NCI-H748 (cell line): Measurements from ENCODE around the gene GOLGA6A.
A peak's percentile ranks its signal among the peaks of the same experiment; 100 is the strongest.
"Not testable (repeated sequence)": the region's sequence is repeated elsewhere in the genome, so short reads cannot be mapped to it uniquely, and the experiment has no call there.

Experiments used
- DNase-seq: peaks from one replicate; lab custom pipeline; 2025; ENCODE audit not compliant: unreplicated experiment; lab: John Stamatoyannopoulos, UW

The GOLGA6A gene, protein sequence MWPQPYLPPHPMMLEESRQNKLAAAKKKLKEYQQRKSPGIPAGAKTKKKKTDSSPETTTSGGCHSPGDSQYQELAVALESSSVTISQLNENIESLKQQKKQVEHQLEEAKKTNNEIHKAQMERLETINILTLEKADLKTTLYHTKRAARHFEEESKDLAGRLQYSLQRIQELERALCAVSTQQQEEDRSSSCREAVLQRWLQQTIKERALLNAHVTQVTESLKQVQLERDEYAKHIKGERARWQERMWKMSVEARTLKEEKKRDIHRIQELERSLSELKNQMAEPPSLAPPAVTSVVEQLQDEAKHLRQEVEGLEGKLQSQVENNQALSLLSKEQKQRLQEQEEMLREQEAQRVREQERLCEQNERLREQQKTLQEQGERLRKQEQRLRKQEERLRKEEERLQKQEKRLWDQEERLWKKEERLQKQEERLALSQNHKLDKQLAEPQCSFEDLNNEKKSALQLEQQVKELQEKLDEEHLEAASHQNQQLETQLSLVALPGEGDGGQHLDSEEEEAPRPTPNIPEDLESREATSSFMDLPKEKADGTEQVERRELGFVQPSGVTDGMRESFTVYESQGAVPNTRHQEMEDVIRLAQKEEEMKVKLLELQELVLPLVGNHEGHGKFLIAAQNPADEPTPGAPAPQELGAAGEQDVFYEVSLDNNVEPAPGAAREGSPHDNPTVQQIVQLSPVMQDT

GRCh38 chr15:74082450-74082849, at the start of gene GOLGA6A:
TSS of gene GOLGA6A (minus strand) at chr15:74082550. CDS start at chr15:74082509, 41 bp downstream.
- not testable (repeated sequence) for DNase-seq

DNA sequence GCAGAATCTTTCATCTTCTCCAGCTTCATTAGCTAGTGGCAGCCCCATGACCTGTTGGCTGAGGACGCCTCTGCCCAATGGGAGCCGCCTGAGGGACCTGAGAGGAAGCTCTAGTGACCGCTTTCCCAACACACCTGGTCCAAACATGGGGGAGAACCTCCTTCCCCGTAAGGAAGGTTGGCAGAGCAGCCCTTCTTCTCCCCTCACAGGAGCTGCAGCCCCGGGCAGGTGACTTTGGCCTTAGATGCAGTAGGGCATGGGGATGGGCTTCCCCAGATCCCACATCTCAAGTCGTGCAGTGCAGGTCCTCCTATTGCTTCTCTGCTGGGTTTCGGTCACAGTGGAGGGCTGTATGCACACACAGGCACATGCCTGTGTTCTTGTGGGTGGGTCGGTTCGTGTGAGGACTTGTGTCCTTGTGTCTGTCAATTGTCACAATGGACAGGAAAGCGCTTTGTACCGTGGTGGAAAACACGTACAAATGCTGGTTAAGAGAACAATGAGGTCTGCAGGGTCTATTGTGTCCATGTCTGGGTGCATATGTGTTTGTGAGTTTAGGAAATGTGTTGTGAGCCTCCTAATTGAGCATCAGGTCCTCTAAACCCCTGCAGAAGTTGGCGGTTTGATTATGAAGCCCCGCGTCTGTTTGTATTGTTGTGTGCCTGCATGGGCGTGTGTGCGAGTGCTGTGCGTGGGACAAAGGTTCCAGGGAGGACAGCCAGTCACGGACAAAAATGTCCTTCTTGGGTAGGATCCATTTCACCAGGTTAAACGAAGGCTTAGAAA, 49.5 kb upstream of the GOLGA6A start:
- no peak for DNase-seq

DNA sequence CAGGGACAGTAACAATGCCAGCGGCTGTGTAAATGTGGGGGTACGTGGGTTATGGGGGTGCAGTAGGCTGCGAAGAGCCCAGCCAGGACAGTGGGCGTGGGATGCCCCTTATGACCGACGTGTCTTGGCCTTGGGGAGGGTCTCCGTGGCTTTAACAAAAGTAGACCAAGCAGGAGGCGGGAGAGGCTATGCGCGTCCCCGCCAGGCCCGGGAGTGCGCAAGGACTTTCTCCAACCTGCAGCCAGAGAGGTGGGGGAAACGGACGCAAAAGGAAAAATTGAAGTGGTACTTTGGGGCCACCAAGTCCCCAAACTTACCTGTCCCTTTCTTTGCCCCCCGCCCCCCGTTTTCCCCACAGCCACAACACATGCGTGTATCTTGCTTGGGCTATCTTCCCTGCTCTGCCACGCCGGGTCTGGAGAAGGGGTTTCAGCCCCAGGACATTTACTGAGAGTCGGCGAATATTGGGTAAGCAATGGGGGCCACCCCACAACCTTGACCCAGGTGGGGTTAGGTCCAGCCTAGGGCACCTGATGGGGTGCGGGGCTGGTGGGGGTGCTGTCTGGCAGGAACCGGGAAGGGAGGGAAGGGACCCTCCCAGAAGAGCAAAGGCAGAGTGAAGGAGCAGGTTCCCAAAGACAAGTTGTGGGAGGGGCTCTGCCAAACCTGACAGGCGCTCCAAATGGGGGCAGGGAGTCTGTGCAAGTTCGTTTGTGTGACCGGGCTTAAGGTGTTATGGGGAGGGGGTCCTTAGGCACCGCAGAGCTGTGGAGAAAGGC, 48.7 kb upstream of the GOLGA6A start:
- no peak for DNase-seq

- peak; percentile 63 for DNase-seq
These were observed 48.0 kb upstream of the GOLGA6A start, which contains the start of gene ISLR2 for GRCh38 chr15:74130155-74130848. TSS of gene ISLR2 (plus strand) at chr15:74130586. CDS start at chr15:74132755, 2,169 bp downstream.

GRCh38 chr15:74129586-74130154, 47.3 kb upstream of the GOLGA6A start:
- DNase-seq: peak; percentile 63

GRCh38 chr15:74128785-74129585, 46.6 kb upstream of the GOLGA6A start:
- peak; percentile 37 for DNase-seq

GRCh38 chr15:74127954-74128784, 45.8 kb upstream of the GOLGA6A start:
- peak; percentile 53 for DNase-seq

DNA sequence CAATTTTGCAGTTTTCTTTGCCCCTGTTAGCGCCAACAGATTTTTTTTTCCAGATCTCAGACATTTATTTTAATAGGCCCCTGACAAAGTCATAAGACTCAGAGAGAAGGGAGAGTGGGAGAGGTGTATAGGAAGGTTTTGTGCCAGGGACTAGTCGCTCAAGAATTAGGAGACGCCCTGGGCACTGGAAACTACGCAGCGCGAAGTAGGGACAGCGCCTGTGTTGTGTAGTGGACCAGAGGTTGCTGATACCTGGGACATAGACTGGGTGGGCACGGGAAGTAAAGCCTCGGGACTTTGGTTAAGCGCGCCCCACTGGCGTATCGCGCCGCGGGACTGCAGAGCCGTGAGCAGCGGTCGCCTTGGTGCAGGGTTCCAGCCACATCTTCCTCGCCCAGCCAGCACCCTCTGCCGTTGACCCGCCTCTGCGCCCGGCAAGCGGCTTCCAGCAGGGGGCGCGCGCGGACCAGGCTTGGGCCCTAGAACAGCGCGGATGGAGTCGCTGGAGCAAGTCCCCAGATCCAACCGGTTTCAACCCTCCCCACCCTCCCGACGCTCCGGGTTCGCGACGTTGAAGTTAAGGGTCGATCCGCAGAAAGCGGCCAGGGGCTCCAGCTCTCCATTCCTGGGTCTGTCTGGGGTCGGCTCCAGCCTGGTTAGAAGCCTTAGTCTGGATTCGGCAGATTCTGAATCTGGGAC, 45.1 kb upstream of the GOLGA6A start:
- peak; percentile 85 for DNase-seq

DNA sequence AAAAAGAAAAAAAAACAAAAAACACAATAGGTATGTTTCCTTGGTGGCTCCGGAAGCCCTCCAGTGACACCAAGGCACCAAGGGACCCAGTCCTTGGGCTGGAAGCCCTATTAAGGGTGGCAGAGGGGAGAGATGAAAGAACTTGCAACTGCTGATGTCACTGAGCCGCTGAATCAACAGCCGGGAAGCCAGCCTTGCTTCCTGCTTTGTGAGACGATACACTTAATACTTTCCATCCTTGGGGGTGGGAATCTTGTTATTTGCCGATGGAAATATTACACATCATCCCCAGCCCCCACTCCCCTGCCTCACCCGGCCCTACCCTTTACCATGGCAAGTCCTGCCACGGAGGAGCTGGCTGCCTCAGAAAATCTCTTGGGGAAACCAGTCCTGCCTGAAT, 42.4 kb upstream of the GOLGA6A start:
- no peak for DNase-seq

DNA sequence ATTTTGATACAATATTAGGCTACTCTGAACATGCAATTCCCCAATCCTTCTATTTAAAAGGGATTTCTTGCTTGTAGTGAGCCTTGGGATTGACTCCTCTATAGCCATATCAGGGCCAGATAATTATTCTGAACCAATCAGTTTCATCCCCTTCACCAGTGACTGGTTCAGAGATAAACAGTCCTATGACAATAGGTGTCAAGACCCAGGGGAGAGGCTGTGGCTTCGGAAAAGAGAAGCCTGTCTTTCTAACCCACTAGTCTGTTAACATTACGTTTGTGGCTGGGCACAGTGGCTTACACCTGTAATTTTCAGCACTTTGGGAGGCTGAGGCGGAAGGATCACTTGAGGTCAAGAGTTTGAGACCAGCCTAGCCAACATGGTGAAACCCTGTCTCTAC, 41.8 kb upstream of the GOLGA6A start:
- DNase-seq: no peak

GRCh38 chr15:74123658-74124057, 41.3 kb upstream of the GOLGA6A start:
- DNase-seq: no peak

DNA sequence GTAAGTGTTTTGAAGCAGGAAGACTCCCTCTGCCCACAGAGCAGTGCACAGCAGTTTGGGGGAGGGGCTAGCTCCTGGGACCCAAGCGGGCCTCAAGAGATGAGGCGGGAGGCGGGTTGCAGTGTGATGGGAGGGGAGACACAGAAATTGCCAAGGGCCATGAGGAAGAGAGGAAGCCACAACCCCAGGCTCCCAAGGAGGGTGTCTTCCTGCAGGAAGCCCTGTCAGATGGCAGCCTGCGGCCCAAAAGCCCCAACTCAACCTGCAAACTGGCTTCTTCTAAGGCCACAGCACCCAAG, 40.7 kb upstream of the GOLGA6A start:
- no peak for DNase-seq

DNA sequence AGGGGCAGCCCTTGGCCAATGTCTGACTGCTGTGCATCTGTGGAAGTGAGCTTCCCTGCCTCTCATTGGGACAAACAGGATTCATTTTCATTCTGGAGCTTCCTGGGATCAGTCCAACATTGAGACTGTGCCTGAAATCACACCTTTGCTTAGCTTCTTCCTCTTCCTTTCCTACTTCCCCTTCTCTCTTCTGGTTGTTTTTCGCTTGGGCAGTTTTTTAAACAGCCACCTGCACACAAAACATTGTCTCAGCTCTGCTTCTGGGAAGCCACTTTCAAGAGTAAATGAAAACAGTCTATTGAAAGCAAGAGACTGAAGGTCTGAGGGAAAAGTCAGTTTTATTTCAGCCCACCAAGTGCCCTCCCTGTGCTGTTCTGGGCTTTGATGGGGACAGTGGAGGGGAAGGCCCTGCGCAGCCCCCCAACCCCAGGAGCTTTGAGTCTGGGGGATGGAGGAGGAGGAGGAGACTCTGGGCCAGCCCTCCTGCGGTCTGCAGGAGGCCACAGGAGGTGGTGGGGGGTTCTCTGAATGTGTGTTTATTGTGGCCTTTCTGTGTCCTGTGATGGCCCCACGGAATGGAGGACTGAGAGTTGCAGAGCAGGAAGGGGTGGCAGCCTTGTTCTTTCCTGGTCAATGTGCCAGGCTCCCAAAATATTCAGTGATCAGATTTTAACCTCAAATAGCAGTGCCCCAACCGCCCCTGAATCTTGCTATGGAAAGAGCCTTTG, 40.2 kb upstream of the GOLGA6A start:
- no peak for DNase-seq

DNA sequence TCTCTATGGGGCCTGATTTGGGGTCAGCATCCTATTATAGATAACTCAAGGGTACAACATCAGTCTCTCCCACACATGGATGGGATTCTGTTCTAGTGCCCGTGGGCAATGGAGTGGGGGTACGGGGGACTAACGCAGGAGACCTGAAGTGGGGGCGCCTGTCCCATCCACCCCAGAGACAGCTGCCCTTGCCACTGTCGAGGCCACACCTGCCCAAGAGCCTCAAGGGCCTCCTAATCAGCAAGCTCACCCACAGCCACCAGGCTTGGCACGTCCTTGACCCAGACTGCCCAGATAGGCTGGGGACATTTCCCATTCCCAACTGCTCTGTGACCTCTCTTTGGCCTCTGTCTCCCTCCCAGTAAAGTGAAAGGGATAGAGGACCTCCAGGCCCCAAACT, 39.5 kb upstream of the GOLGA6A start:
- no peak for DNase-seq

GRCh38 chr15:74121039-74121438, 38.7 kb upstream of the GOLGA6A start:
- DNase-seq: no peak

- no peak for DNase-seq
These were observed 38.1 kb upstream of the GOLGA6A start for GRCh38 chr15:74120426-74120825.

DNA sequence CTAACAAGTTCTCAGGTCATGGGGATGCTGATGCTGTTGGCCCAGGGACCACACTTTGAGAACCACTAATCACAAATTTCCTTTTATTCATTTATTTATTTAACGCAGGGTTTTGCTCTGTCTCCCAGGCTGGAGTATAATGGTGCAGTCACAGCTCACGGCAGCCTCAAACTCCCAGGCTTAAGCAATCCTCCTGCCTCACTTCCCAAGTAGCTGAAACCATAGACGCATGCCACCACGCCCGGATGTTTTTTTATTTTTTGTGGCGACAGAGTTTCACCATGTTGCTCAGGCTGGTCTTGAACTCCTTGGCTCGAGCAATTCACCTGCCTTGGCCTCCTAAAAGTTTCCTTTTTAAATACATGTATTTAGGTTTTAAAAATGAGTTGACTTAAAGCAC, 27.4 kb upstream of the GOLGA6A start:
- no peak for DNase-seq
